Fibroblast of villous mesenchyme (primary cell): ENCODE measurements around the gene BSN. TPM values are rescaled to one million over a fixed set of nuclear protein-coding genes. Genes with fewer than 3 reads are reported as not detected.

Experiments used
- DNase-seq: peaks from one replicate; pipeline ENCODE4 v3.0.0-alpha.2; 2010; ENCODE audit warnings: low read depth
- H3K4me3 ChIP-seq: 2 replicates; pipeline ENCODE4 v1.5.1; 2011; ENCODE audit warnings: low read depth, mild to moderate bottlenecking, low read length
- CTCF ChIP-seq: IDR thresholded peaks from 2 replicates; pipeline ENCODE4 v1.5.1; 2012; ENCODE audit warnings: low read depth, mild to moderate bottlenecking, low read length; ENCODE audit not compliant: insufficient read depth
- total RNA-seq: library from RNA; depleted of rRNA; stranded (reverse); fragments of >200 nt; gene quantifications from 2 replicates; pipeline ENCODE4 v1.2.3, GENCODE V29; 2012

BSN gene
- total RNA-seq, 1 donor: under 0.01 TPM

DNA sequence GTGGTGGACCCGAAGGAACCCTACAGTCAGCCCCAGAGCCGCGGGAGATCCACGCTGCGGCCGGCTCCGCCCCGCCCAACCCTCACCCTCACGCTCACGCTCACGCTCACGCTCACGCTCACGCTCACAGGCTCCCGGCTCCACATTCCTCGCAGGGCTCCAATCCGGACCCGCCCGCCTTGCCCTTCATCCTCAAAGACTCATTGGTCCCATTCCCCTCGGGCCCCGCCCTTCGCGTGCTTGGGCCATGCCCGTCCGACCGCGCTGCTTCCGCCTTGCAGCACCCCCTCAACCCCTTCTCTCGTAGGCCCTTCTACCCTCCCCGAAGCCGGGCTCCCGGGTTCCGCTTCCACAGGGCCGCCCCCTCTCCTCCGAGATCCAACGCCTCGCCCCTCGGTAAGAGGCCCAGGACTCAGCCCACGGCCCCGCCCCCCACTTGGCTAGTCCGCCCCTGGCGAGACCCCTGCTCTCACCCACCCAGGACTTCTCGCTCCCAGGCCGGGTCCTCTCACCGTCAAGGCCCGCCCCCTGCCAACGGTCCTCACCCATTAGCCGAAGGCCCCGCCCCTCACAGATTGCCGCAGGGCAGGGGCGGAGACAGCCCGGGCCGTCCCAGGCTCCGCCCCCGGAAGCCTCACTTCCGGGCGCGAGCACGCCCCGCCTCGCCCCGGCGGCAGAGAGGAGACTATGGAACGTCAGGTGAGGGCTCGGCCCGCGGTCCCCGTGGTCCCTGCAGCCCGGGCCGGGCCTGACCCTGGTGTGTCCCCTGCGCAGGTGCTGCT, 119.6 kb downstream of the BSN start, which contains the start of gene APEH:
TSS of gene APEH (plus strand) at position 637 of the 782 bp plus-strand sequence. CDS start at position 688, 51 bp downstream.
- no peak for TF ChIP-seq CTCF
- peak; percentile 95 for DNase-seq

DNA sequence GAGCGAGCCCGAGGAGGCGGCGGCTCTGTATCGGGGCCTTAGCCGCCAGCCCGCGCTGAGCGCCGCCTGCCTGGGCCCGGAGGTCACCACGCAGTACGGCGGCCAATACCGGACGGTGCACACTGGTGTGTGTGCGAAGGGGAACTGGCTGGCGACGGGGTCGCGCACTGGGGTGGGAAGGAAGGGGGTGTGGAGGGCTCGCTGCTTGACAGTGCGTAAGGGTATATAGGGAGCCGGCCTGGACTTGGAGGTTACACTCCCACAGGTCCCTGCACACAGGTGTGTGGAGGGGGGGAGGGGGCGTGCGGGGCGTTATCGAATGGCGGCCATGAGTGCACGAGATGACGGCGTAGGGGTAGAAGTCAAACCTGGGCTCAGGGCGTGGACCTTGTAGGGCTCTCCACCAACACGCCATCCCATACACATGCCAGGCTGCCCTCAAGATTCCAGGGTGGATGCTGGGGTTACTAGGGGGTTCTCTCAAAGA, 120.3 kb downstream of the BSN start:
- TF ChIP-seq CTCF: no peak
- DNase-seq: no peak
- peak overlapping the region; percentile 82 for H3K4me3 ChIP-seq

More for the DNA sequence above, 119.6 kb downstream of the BSN start, which contains the start of gene APEH:
- H3K4me3 ChIP-seq: peak within 1 kb of the TSS; percentile 82

GRCh38 chr3:49675912-49676311, 121.6 kb downstream of the BSN start:
- no peak overlapping the region for H3K4me3 ChIP-seq
- no peak for DNase-seq
- TF ChIP-seq CTCF: no peak

GRCh38 chr3:49680493-49681231, 126.4 kb downstream of the BSN start:
- DNase-seq: no peak
- no peak overlapping the region for H3K4me3 ChIP-seq
- TF ChIP-seq CTCF: no peak

DNA sequence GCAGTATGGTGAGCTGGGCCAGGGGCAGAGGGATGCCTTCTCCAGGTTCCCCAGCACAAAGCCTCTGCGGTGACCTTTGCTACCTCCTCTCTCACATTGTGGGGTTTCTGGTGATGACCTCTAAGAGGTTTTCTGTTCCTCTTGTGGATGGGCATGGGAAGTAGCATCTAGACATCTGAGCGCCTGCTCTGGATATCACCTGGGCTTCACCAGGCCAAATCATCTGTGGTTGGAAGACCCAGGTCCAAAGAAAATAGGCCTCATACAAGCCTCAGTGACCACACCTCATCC, 126.9 kb downstream of the BSN start:
- no peak overlapping the region for H3K4me3 ChIP-seq
- no peak for TF ChIP-seq CTCF
- DNase-seq: no peak

DNA sequence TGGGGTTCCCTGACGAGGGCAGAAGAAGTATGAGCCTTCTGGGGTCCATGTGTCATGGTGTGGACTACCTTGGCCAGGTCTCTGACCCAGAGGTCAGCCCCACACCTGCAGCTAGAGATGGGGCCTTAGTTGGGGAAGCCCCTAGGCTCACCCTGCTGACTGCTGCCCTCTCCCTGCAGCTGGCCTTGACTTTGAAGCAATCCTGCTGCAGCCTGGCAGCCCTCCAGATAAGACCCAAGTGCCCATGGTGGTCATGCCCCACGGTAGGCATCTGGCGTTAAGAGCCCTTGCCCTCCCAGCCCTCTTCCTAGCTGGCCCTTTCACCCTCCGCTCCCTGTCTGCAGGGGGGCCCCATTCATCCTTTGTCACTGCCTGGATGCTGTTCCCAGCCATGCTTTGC, 127.3 kb downstream of the BSN start:
- no peak for DNase-seq
- H3K4me3 ChIP-seq: no peak overlapping the region
- TF ChIP-seq CTCF: no peak
